ENCODE results near the gene DBP.
"Not testable (repeated sequence)": the region's sequence is repeated elsewhere in the genome, so short reads cannot be mapped to it uniquely, and the experiment has no call there.

The DBP gene

DNA sequence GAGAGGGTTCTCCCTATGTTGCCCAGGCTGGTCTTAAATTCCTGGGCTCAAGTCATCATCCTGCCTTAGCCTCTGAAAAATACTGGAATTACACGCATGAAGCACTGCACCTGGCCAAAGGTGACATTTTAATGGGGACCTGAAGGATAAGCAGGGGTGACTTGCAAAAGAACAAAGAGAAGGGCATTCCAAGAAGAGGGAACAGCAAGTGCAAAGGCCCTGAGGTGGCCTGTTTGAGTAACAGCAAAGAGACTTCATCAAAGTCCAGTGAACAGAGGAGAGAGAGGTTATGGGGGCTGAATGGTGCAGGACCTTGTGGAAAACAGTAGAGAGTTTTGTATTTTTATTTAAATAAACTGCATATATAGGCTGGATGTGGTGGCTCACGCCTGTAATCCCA, 4.7 kb upstream of the DBP start:
- no peak for DNase-seq

DNA sequence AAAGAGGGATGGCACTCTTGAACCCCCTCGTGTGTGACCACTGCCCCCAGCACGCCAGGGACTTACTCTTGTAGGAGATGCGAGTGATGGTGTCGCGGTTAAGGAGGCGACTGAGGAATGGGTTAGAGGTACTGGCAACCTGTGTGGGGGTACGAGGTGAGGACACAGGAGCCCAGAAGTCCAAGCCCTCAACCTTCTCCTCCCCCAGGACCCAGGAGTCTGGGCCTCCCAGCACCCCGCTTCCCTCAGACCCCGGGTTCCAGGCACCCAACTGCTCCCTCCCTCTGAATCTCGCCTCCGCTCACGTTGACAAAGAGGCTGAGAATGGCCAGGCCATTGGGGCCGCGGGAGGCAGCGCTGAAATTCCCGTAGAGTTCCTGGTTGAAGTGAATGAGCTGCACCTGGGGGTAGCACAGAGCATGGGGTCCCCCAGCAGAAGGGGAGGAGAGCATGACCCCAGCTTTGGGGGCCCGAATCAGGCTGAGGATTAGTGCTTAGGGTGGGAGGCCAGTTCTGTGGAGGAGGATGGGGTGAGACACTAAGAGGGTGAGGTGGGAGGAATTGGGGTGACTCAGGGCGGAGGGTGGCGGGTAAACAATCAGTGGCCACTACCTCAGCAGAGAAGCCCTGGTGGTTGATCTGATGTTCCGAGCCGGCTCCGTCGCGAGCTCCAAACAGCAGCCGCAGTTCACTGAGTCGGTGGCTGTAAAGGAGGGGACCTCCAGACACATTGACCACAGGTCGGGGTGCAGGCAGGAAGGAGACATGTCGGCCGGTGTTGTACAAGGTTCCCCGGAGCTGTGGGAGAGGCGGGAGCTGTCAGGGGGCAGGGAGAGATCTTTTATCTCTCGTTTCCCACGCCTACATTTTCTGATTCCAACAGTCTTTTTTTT, 2.5 kb upstream of the DBP start:
- no peak for DNase-seq

DNA sequence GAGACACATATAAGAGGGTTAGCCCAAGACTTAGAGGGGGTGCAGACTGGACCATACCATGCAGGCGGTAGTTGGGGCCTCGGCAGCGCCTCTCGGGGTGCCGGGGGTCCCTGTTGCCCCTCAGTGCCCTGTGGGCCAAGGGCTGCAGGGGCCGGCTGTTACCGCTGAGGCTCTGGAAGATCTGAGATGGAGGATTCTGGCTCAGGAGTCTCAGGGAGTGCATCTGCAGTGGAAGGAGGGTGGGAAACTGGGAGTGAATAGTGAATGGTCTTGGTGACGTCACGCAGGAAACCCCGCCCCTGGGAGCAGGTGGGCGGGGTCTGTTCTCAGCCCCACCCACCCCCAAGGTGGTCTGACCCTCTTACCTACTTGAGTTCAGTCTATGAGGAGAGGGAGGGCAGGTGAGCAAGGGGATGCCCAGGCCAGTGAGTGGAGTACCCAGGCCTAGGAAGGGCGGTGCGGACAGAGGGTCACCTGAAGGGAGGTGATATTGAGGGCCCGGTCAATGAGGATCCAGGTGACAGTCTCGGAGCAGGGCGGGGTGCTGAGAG, 1.7 kb upstream of the DBP start:
- DNase-seq, result no peak

DNA sequence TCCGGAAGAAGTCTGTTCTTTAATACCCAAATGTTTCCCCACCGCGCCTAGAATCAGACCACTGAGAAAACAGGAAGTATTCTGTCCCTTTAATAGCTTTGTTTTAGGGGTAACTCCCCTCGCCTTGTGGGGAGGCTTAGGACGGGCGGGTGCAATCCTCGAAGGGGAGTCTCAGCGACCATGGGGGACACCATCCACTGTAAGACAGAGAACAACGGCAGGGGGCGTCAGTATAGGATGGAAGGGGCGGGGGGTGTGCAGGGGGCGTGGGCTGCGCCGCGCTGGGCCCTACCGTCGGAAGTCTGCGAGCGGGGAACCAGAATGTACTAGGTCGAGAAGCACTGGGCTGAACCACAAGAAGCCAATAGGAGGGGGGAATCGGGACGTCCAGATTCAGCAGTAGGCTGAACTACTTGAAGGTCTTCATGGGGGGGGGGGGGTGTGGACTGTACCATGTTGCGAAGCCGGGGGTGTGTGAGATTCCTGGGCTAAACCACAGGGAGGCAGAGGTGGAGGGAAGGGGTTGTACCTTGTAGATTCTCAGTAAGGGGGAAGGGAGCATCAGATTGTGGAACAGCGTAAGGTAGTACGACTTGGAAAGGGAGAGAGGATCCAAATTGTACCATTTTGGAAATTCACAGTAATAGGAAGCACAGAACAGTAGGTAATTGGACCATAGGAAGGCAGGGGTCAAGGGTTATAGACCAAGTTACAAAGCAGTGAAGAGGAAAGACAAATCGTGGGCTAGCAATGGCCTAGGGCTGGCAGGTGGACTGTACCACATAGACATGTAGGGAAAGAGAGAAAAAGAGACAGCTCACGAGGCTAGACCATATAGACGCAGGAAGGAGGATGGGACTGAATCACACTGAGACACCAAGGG, 1.0 kb upstream of the DBP start:
- DNase-seq, result peak; percentile 66

DNA sequence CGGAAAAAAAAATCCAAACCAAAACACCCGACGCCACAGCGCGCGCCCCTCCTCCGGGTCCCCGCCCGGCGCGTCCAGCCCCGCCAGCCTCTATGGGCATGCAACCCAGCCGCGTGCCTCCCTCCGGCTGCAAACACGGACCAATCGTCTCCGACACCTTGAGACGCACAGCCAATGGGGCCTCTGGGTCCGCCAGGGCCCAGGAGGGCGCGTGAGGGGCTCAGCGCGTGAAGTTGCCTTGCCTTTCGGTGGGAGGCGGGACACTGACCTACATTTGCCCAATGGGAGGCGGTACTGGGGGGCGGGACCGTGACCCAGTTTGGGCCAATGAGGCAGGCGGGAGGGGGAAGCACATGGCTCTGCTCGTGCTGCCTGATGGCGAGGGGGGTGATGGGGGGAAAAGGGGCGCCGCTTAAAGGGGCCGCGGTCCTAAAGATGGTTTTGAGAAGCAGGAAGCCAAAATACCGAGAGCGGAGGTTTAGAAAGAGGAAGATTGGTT, 319 bp upstream of the DBP start:
- DNase-seq, result peak; percentile 92

DNA sequence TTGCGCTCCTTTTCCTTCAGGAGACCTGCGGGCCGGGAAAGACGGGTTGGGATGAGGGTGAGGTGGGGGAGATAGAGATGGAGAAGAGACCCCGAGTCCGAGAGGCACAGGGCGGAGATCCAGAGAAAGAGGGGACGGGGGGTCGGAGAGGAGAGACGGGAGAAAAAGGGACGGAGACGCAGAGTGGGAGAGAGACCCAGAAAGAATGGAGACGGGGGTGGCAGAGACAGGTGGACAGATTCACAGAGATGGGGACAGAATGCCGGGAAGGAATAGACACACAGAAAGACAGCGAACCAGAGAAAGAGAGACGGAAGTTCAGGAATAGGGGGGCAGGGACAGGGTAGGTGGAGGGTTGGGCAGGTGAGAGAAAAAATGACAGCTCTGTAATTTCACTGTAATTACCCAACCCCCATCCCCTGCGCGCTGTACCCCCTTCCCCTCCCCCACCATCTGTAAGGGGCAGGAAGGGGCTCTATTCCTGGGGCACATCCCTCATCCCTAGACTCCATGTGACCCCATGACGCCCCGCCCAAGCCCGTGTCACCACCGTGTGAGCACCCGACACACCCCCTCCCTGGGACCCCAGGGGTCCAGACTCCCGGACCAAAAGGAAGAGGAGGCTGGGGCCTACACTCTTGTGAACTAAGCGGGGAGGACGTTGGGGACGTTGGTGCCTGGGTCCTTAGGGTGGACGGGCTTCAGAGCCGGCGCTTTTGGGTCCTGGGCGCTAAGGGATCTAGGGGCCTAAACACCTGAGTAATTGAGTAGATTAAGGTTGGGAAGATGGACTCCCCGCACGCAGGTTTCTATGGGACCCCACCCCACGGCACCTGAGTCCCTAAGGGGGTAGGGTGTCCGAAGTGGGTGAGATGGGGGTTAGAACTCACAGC, 967 bp downstream of the DBP start:
- no peak for DNase-seq

DNA sequence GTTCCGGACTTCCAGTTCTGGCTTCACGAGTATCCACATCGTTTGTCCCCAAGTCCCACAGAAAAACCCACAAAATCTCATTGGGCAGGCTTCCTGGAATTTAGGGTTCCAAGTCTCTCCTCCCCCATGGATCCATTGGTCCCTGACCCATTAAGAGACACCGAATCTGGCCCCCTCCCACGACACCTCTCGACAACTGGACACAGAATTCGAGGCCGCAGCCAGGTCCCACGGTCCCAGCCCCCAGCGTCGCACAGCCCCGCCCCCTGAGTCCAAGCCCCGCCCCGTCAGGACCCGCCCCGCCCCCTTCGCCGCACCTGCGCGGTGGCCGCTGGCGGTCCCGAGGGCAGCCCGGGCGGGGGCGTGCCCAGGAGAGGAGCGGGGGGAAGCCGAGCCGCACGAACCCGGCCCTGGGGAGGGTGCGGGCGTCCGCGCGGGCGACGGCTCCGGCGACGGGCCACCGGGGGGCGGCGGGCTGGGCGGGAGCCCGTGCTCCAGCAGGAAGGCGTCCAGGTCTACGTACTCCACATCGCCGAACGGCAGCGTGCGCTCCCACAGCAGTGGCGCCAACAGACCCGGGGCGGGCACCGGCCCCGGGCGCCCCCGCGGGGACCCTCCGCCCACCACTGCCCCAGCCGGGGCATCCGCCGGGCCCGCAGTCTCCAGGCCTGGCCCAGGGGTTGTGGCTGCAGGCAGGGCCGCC, 1.8 kb downstream of the DBP start:
- DNase-seq, result peak; percentile 73

DNA sequence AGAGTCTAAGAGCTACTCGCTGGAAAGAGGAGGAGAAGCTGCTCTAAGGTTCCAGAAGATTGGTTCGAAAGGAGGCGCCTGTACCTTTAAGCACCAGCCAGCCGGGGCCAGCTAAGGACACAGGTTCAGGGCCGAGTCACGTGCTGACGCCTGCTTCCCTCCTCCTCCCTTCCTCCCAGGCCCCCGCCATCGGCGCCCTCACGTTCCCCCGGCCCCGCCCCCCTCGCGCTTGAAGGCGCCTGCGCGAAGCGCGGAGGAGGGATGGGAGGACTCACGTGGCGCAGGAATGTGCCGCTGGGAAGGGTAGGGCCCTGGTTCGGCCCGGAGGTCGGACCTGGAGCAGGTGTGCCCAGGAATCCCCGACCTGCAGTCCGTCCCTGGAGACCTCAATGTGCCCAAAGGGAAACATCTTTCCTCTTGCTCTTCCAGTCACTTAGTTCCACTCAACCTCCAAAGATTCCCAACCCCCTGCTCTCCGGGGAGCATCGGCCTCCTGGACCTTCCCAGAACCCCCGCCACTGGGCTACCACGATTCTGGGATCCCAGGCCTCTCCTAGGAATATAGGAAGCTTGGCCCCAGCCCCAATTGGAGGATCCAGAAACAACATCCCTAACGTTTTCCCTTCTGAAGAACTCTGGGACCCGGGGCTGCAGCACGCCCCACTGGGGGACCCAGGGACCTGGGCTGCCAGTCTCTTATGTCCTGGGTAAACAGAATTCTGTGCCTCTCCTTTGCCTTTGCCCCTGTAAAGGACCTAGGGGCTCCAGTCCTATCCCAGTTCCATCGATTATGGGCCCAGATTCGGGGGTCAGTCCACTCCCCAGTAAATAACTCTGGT, 2.5 kb downstream of the DBP start:
- DNase-seq, result peak; percentile 83

DNA sequence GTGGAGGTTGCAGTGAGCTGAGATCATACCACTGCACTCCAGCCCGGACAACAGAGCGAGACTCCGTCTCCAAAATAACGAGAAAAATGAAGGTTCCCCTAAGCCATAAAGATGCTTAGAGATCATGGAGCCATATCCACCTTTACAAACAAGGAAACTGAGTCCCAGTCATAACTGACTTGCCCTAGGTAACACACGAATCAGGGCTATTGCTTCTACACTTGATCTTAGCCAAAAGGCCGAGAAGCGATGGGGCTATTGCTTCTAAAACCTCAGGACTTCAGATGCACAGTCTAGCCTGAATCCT, 3.2 kb downstream of the DBP start:
- DNase-seq, result no peak

DNA sequence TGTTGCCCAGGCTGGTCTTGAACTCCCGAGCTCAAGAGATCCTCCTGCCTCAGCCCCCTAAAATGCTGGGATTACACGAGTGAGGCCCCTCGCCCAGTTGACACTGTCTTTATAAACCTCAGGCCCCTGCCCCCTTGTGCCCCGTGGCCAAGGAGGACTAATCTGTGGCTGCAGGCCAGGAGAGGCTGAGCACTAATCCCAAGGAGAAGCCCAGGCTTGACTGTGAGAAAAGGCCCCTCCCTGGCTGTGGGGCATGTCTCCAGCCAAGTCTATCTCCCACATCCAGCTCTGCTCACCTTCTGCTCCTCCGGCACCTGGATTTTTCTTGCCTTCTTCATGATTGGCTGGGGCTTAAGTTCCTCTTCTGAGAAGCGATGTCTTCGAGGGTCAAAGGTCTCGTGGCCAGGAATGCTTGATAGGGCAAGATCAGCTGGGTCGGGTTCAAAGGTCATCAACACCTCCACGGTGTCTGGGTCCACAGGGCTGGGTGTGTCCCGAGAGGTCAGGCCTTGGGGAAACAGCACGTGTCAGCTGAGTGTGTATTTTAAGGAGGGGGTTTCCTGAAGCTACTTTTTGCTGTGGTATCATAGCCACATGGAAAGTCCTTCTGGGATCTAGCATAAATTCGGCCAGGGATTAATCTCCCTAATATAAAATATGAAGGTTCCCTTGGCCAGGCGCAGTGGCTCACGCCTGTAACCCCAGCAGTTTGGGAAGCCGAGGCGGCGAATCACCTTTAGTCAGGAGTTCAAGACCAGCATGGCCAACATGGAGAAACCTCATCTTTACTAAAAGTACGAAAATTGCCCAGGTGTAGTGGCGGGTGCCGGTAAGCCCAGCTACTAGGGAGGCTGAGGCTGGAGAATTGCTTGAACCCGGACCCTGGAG, 3.8 kb downstream of the DBP start:
- DNase-seq, result no peak

DNA sequence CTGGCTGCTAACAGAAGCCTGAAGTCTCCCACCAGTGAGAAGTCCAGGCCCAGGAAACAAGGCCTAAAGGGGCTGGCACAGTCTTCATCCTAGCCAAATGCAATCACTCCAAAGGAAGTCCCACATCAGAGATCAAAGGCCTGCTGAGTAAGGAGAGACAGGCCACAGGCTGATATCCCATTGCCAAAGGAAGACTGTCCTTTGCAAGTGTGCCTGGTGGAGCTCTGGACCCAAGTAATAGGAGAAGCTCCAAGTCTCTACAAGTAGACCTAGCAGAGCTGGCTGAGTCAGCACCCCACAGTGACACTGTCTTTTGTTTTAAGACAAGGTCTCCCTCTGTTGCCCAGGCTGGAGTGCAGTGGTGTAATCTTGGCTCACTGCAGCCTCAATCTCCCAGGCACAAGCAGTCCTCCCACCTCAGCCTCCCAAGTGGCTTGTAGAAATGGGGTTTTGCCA, 4.5 kb downstream of the DBP start:
- DNase-seq, result no peak

DNA sequence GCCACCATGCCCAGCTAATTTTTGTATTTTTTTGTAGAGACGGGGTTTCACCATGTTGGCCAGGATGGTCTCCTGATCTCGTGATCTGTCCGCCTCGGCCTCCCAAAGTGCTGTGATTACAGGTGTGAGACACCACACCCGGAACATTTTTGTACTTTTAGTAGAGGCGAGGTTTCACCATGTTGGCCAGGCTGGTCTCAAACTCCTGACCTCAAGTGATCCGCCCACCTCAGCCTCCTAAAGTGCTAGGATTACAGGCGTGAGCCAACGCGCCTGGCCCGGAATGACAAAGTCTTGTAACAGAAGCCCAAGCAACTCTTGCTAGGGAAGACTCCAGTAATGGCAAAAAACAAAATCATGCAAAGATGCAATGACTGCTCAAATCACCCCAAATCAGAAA, 4.9 kb downstream of the DBP start:
- not testable (repeated sequence) for DNase-seq

DNA sequence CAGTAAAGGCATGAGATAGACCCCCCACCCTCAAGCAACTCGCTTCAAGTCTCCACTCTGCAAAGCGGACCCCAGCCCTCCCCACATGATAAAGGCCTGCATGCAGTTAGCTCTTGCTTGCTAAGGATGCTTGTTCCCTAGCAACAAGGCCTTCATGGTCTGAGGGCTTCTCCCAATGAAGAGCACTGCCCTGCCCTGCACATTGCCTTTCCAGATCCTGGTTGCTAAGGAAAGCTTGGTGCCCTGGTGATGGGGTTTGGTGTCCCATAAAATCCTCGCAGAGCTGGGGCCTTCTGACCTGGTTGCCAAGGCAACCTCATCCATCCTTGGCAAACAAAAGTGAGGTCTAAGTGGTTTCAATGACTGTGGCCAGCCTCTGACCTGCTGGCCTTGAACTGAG, 6.0 kb downstream of the DBP start:
- no peak for DNase-seq

DNA sequence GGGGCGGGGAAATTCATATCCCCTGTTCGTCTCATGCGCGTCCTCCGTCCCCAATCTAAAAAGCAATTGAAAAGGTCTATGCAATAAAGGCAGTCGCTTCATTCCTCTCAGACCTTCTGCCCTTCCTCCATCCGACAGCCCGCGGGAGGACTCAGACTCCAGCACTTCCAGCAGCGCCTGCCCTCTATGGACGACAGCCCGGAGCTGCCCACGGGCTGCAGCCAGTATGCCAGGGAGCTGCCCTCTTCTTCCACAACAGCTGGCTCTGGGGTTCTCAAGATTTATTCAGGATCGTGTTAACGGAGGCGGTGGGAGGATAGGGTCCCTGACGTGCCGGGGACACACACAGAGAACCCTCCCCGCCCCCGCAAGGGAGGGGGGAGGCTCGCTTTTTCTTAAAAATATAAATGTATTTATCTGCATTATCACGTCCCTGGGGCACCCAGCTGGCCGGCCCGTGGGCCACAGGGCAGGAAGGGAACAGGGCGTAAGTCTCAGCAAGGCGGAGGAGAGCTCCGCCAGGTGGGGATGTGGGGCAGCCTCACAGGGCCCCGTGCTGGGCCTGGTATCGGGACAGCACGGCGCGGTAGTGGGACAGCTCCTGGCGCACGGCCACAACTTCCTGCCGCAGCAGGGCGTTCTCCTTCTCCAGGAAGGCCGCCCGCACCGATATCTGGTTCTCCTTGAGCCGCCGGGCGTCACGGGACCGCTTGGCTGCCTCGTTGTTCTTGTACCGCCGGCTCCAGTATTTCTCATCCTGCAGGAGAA, 6.7 kb downstream of the DBP start:
- DNase-seq, result peak; percentile 65

DNA sequence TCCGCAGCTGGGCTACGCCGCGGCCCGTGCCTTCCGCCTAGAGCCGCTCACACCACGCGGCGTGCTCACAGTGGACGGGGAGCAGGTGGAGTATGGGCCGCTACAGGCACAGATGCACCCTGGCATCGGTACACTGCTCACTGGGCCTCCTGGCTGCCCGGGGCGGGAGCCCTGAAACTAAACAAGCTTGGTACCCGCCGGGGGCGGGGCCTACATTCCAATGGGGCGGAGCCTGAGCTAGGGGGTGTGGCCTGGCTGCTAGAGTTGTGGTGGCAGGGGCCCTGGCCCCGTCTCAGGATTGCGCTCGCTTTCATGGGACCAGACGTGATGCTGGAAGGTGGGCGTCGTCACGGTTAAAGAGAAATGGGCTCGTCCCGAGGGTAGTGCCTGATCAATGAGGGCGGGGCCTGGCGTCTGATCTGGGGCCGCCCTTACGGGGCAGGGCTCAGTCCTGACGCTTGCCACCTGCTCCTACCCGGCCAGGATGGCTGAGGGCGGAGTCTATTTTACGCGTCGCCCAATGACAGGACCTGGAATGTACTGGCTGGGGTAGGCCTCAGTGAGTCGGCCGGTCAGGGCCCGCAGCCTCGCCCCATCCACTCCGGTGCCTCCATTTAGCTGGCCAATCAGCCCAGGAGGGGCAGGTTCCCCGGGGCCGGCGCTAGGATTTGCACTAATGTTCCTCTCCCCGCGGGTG, 7.4 kb downstream of the DBP start:
- peak; percentile 66 for DNase-seq

DNA sequence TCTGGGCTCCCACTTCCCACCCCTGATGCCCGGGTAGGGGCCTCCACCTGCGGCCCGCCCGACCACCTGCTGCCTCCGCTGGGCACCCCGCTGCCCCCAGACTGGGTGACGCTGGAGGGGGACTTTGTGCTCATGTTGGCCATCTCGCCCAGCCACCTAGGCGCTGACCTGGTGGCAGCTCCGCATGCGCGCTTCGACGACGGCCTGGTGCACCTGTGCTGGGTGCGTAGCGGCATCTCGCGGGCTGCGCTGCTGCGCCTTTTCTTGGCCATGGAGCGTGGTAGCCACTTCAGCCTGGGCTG, 7.9 kb downstream of the DBP start:
- DNase-seq, result no peak

DNA sequence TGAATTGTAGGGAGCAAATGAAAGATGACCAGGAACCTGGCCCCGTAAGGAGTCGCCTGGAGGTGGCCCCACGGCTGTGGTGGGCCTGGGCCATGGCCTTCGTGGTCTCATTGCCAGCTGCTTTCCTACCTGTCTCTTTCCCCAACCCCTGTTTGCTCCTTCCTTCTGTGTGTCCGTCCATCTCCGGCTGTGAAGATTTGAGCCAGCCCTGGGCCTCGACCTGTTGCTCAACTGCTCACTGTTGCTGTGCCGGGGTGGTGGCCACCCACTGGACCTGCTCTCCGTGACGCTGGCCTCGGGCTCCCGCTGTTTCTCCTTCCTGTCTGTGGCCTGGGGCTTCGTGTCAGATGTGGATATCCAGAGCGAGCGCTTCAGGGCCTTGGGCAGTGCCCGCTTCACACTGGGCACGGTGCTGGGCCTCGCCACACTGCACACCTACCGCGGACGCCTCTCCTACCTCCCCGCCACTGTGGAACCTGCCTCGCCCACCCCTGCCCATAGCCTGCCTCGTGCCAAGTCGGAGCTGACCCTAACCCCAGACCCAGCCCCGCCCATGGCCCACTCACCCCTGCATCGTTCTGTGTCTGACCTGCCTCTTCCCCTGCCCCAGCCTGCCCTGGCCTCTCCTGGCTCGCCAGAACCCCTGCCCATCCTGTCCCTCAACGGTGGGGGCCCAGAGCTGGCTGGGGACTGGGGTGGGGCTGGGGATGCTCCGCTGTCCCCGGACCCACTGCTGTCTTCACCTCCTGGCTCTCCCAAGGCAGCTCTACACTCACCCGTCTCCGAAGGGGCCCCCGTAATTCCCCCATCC, 8.5 kb downstream of the DBP start:
- DNase-seq, result no peak

All from right kidney (tissue), 1 donor.